GM19351 (cell line): ENCODE measurements around the gene CDK14.

ENCODE experiments used
- ATAC-seq: cut with Tn5 transposase; IDR thresholded peaks from one replicate; pipeline ENCODE4 v1.9.1; 2021; ENCODE audit warnings: mild to moderate bottlenecking, moderate library complexity; ENCODE audit not compliant: unreplicated experiment

CDK14 gene

GRCh38 chr7:91233212-91233611 is 637.1 kb downstream of the CDK14 start:
- ATAC-seq: no peak

DNA sequence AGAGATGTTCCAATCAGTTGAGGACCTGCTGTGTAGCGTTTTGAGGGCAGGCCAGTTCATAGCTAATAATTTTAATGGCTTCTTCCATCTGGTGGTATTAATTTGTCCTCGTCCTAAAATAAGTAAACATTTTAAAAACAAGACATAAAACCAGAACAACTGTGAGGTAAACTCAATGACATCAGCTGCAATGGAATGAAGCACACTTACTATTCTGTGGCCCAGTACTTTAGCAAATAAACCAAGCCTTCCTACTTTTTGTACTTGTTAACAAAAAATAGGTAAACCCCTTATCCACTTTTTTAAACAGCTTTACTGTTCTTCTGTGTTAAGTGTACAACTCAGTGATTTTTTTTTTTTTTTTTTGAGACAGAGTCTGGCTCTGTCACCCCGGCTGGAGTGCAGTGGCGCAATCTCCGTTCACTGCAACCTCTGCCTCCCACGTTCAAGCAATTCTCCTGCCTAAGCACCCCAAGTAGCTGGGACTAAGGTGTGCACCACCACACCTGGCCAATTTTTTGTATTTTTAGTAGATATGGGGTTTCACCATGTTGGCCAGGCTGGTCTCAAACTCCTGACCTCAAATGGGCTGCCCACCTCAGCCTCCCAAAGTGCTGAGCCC is 639.2 kb downstream of the CDK14 start:
- no peak for ATAC-seq

DNA sequence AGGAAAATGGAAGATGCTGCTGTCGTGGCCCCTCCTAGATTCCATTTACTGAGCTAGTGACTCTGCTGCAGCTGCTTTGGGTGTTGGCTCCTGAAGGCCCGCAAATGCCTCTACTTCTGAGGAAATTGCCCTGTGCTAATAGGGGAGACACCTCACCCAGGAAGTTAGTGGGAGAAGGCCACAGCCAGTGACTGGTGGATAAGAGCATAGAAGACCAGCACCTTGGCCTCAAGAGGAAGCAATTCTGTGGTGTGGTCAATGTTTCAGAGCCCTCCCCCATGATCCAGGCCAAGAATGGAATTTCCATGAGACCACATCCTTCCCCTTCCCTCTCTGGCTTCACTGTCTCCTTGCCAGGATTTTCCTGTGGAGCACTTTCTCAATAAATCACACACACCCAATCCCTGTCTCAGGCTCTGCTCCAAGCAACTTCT is 643.1 kb downstream of the CDK14 start:
- ATAC-seq: no peak

- no peak for ATAC-seq
Measured at GRCh38 chr7:91239772-91240171, 643.7 kb downstream of the CDK14 start.

GRCh38 chr7:91240376-91240941 is 644.3 kb downstream of the CDK14 start:
- ATAC-seq: no peak

- no peak for ATAC-seq
Measured at GRCh38 chr7:91242097-91242844, 646.1 kb downstream of the CDK14 start.

DNA sequence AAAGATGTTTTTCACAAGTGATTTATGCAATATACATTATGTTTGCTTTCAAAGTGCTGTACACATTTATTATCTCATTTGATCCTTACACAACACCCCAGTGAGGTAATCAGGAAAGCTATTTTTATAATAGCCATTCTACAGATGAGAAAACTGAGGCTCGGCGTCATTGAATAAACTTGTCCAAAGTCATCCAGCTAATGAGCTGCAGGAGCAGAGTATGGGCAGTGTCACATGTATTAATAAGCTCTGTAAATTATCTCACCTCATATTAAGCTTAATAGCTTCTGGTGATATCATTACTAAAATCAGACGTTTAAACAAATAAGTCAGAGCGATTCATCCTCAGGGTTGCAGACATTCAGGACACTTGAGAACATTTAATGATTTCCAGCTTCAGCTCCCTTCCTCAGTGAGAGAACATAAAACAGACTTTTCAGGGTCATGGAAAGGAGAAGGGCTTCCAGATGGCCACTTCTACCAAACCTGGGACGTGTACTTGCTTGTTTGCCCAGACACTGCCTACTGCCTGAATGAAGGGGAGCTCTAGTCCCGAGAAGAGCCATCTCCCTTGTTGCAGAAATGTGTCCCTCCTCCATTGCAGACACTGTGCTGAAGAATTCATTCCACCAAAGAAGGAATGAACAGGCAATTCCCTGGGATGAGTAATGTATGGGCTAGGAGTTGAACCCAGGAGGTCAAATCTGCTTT is 647.6 kb downstream of the CDK14 start:
- no peak for ATAC-seq

GRCh38 chr7:91247500-91247899 is 651.4 kb downstream of the CDK14 start:
- no peak for ATAC-seq

DNA sequence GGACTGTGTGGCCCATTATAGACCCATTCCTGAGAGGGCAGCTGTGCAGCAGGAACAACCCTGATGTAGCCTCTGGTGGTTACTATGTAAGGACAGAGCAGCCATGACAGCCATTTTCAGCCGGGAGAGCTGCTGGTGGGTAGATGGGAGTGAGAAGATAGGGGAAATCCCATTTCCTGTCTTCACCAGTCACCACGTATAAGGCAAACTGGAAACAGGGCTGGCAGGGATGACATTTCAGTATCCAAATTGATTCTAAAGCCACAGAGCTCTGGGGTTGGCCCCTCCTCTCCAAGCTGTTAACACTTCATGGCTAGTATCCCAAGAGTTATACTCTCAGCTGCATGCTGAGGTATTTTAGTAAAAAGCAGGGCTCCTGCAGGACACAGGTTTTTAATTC is 652.9 kb downstream of the CDK14 start:
- ATAC-seq: no peak

DNA sequence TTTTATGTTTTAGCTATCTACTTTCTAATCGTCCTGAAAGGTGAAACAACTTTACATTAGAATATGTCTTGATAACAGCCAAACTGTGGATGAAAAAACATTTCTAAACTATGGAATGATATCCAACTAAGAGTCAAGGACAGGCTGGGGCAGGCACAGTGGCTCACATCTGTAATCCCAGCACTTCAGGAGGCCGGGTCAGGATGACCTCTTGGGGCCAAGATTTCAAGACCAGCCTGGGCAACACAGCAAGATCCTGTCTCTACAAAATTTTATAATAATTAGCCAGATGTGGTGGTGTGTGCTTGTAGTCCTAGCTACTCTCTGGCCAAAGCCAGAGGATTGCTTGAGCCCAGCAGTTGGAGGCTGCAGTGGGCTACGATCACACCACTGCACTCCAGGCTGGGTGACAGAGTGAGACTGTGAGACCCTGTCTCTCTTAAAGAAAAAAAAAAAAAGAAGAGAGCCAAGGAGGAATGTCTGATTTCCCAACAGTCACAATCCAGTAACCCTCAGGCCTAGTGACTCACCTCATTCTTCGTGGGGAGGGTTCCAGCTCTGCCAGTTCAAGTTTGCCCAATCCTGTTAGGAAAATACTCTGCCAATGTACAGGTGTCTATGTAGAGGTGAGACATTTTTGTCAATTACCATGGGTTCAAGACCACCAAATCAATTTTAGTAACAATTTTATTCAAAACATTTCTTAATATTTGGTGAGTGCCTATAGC is 653.5 kb downstream of the CDK14 start:
- no peak for ATAC-seq

DNA sequence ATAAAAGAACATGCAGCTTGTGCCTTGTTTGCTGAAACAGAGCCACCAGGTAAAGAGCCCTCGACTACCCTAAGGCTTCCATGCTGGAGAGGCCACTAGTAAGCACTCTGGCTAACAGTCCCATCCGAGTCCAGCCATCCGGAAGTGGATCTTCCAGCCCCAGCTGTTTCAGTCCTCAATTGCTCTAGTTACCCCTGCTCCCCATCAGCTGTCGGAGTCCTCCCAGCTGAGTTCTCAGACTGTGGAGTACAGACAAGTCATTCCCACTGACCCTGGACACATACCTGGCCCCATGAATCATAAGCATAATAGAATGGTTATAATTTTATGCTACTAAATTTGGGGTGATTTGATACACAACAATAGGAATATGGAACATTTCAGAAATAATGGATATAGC is 654.6 kb downstream of the CDK14 start:
- no peak for ATAC-seq

DNA sequence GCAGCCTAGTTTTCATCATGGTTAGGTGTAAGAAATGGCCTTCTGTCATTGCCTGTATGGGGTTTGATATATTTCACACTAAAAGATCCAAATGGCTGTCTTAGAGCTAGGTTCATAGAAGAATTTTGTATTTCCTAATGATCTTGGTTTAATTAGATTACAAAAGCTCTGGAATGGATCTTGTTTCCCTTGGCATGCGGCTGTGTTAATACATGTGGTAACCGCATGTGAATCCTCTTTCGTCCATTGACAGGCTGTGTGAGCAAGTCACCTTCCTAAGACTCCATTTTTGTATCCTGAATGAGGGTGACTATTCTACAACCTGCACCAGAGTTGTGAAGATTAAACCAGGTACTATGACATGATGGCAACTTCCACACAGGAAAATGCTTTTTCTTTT is 655.8 kb downstream of the CDK14 start:
- ATAC-seq: no peak
